Endothelial cell of umbilical vein (primary cell): Measurements from ENCODE around the gene PRXL2B.

ENCODE experiments used
- EZH2 ChIP-seq: IDR thresholded peaks from 2 replicates; pipeline ENCODE4 v1.6.1; 2012; ENCODE audit warnings: borderline replicate concordance, low read depth, mild to moderate bottlenecking, moderate library complexity, low read length, inconsistent platforms; ENCODE audit not compliant: severe bottlenecking
- POLR2AphosphoS5 ChIP-seq: IDR thresholded peaks from 2 replicates; pipeline ENCODE4 v1.6.1; 2012; ENCODE audit warnings: low read depth, mild to moderate bottlenecking, control low read depth, low read length, moderate library complexity; ENCODE audit not compliant: insufficient read depth
- TF ChIP-seq, protein P1 (sequence below): IDR thresholded peaks from 2 replicates; pipeline ENCODE4 v1.6.1; 2011; ENCODE audit not compliant: insufficient read depth, insufficient read length

- TF ChIP-seq POLR2AphosphoS5 (no peak), EZH2 (no peak)
- TF ChIP-seq, protein P1, sequence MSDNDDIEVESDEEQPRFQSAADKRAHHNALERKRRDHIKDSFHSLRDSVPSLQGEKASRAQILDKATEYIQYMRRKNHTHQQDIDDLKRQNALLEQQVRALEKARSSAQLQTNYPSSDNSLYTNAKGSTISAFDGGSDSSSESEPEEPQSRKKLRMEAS = no peak
Measured at GRCh38 chr1:2580691-2581090, 5.9 kb upstream of the PRXL2B start.
